Pancreas (tissue), 10 donors: ENCODE measurements around the gene GALNT15. TPM values are rescaled to one million over a fixed set of nuclear protein-coding genes. Genes with fewer than 3 reads are reported as not detected.

Experiments used
- ATAC-seq, 4 donors: fragments of 200-7000 bp; cut with Tn5 transposase; one replicate each; pipeline versions ENCODE4 v1.8.0 to v1.9.1; 2020; ENCODE audit warnings: mild to moderate bottlenecking in 4 of 4, moderate library complexity in 4 of 4
- DNase-seq, 6 donors: peaks; one replicate each; pipeline ENCODE4 v3.0.0-alpha.2; 2020
- FAIRE-seq: peaks from 2 replicates; lab custom pipeline; 2012; peaks lifted over from hg19 to GRCh38; lab: Jason Lieb, UNC
- H3K27ac ChIP-seq, 4 donors: fragments of 200-600 bp; sonication (generic); 1 replicate in 3 of 4; 2 replicates in 1 of 4; pipeline versions ENCODE4 v1.5.0 to v1.8.0; 2020
- H3K27me3 ChIP-seq, 4 donors: fragments of 200-600 bp; one replicate each; pipeline ENCODE4 v1.8.0; 2021
- H3K36me3 ChIP-seq, 3 donors: fragments of 200-600 bp; sonication (generic) in 1 of 3; one replicate each; pipeline versions ENCODE4 v1.5.0 to v1.8.0; 2020 to 2021
- H3K4me1 ChIP-seq, 3 donors: fragments of 200-600 bp; one replicate each; pipeline ENCODE4 v1.8.0; 2021
- H3K4me3 ChIP-seq, 4 donors: fragments of 200-600 bp; sonication (generic) in 2 of 4; one replicate each; pipeline versions ENCODE4 v1.5.0 to v1.8.0; 2020 to 2021
- H3K9me3 ChIP-seq, 4 donors: fragments of 200-600 bp; one replicate each; pipeline ENCODE4 v1.8.0; 2021
- CTCF ChIP-seq, 4 donors: fragments of 200-600 bp; sonication (generic) in 3 of 4; IDR thresholded peaks; one replicate each; pipeline versions ENCODE4 v1.5.0 to v1.8.0; 2021; ENCODE audit warnings: antibody characterized with exemption in 4 of 4
- WGBS, 2 donors: extraction: QIAGEN DNeasy Blood & Tissue Kit; methylation state at CpG; one replicate each; pipeline ENCODE4 v1.1.7; 2013; 5-methylcytosine and 5-hydroxymethylcytosine counted together
- intact Hi-C, 3 donors: fragments of 100-400 bp; cut with DNase I; formaldehyde crosslinking; loops; one replicate each; pipeline versions ENCODE4 v1.11.1 to v1.14.2; 2022
- polyA plus RNA-seq, 2 donors: library from polyadenylated mRNA; stranded (reverse); fragments of 200-250 nt; gene quantifications; one replicate each; pipeline ENCODE4 v1.2.3, GENCODE V29; 2013
- total RNA-seq, 6 donors: library from RNA; stranded (reverse); fragmentation: NEBNext Ultra II Directional in 4 of 6; extraction: Animal tissue kit (Norgen Biotek cat#: 25700) in 4 of 6; gene quantifications; one replicate each; pipeline versions ENCODE4 v1.2.1 to v1.2.4, GENCODE V29; 2021 to 2023
- donor health status: healthy with polysubstance abuse.
- donor health status: DM: no; HTN: no; CAD: no; lungs with moderate emphysema.
- donor health status: DM: no; HTN: no; CAD: no.
- donor health status: control.
- donor health status: control.
- donor health status: Bipolar disorder and iron deficiency.
- donor health status: DM: yes; HTN: yes; CAD: no.
- donor health status: DM: no; HTN: no; CAD: no.
- donor health status: DM: no; HTN: no; CAD: no.
- donor health status: DM: yes; HTN: yes; CAD: no.

The GALNT15 gene
- total and polyA plus RNA-seq, 8 donors = 0.78 to 5.6 (median 2.6) TPM

DNA sequence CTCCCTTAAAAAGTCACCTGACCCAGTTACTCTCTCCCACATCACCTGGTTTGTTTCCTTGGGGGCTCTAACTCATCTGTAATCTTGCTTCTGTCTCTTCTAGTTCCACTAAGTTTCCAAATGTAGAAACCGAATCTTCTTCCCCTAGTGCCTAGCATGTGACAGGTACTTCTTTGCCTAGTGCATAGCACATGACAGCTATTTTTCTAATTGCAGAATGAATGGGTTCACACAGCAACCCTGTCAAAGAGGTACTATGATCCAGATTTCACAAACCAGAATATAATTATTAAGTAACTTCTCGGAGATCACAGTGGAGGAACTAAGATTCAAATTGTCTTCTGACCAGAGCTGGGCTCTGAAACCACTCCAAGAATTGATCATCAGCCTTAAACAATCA is 82.8 kb downstream of the GALNT15 start:
- Histone ChIP-seq H3K4me1 (peaks cover 0 to 6% (median 2%) of the 10 kb centered on the region in 3 donors), H3K27ac (no peak overlapping the region), H3K4me3 (no peak overlapping the region), H3K9me3 (no peaks in the 10 kb centered on the region), H3K27me3 (no peaks in the 10 kb centered on the region), H3K36me3 (peaks cover 0 to 15% (median 0%) of the 10 kb centered on the region in 3 donors)
- intact Hi-C loops = no loop called here
- no peak for ATAC-seq
- no peak for FAIRE-seq
- whole genome bisulfite sequencing, 2 donors = 79 to 92% methylated on average over 2 of the region's 2 CpGs
- no peak for DNase-seq
- no peak for TF ChIP-seq CTCF (IDR thresholded peaks at IDR 0.05)

DNA sequence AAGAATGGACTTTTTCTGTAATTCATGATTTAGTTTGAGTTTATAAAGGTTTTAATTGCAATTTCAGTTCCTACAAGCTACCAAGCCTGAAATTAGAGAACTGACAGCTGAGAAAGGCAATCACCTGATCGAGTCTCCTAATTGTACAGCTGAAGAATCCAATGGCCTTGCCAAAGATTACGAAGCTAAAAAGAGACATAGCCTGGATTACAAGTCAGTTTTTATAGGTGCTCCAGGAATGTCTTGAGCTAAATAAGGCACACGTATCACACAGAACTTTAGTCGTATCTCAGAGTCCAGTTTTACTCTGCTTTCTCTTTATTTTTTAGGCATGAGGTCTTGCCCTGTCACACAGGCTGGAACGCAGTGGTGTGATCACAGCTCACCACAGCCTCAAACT is 83.7 kb downstream of the GALNT15 start:
- H3K36me3 ChIP-seq = peaks cover 0 to 15% (median 0%) of the 10 kb centered on the region in 3 donors
- no peaks in the 10 kb centered on the region for H3K9me3 ChIP-seq
- ATAC-seq (no peak), FAIRE-seq (no peak), DNase-seq (no peak)
- intact Hi-C loops = no loop called here
- TF ChIP-seq CTCF (IDR thresholded peaks at IDR 0.05) = no peak
- no peaks in the 10 kb centered on the region for H3K4me1 ChIP-seq
- no peak overlapping the region for H3K27ac ChIP-seq
- no peak overlapping the region for H3K4me3 ChIP-seq
- WGBS, 2 donors = 66 to 82% methylated on average over 5 of the region's 5 CpGs
- H3K27me3 ChIP-seq = no peaks in the 10 kb centered on the region

DNA sequence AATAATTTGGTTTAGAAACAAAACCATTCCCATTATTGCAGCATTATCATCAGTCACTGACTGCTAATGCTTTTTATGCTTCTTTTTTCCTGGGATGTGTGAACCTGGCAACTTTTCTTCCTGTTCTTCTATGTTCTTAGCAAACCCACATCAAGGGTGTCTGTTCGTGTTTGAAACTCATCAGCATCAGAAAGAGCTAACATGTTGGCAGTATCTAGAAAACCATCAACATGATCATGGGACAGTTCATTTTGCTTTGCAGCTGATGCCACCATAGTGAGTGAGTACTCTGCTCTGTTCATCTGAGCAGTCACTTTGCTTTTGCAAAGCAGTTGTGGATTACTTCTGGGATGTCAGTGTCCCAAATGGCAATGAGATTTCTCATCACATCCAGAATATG is 84.4 kb downstream of the GALNT15 start:
- no peaks in the 10 kb centered on the region for H3K27me3 ChIP-seq
- H3K9me3 ChIP-seq = no peaks in the 10 kb centered on the region
- 74 to 84% methylated on average over 1 of the region's 1 CpG for WGBS, 2 donors
- peaks cover 0 to 6% (median 0%) of the 10 kb centered on the region in 3 donors for H3K4me1 ChIP-seq
- DNase-seq (no peak), ATAC-seq (no peak), FAIRE-seq (no peak)
- no peak for TF ChIP-seq CTCF (IDR thresholded peaks at IDR 0.05)
- no peak overlapping the region for H3K4me3 ChIP-seq
- intact Hi-C loops = no loop called here
- H3K36me3 ChIP-seq = peaks cover 0 to 15% (median 0%) of the 10 kb centered on the region in 3 donors
- H3K27ac ChIP-seq = no peak overlapping the region

- whole genome bisulfite sequencing, 2 donors = 79 to 93% methylated on average over 1 of the region's 1 CpG
- intact Hi-C loops = no loop called here
- no peak for FAIRE-seq
- Histone ChIP-seq H3K27me3 (no peaks in the 10 kb centered on the region), H3K4me1 (peaks cover 0 to 7% (median 0%) of the 10 kb centered on the region in 3 donors), H3K9me3 (no peaks in the 10 kb centered on the region), H3K36me3 (peaks cover 0 to 15% (median 0%) of the 10 kb centered on the region in 3 donors), H3K27ac (no peak overlapping the region), H3K4me3 (no peak overlapping the region)
- ATAC-seq = no peak
- TF ChIP-seq CTCF (IDR thresholded peaks at IDR 0.05) = no peak
- no peak for DNase-seq
These were observed 85.6 kb downstream of the GALNT15 start for GRCh38 chr3:16260046-16260445.

- H3K9me3 ChIP-seq = no peaks in the 10 kb centered on the region
- peaks cover 0 to 15% (median 0%) of the 10 kb centered on the region in 3 donors for H3K36me3 ChIP-seq
- WGBS, 2 donors = 67 to 78% methylated on average over 4 of the region's 4 CpGs
- DNase-seq (no peak), FAIRE-seq (no peak), ATAC-seq (no peak)
- H3K27me3 ChIP-seq = no peaks in the 10 kb centered on the region
- H3K4me1 ChIP-seq = peaks cover 5 to 25% (median 7%) of the 10 kb centered on the region in 3 donors
- H3K4me3 ChIP-seq = no peak overlapping the region
- intact Hi-C loops = no loop called here
- no peak overlapping the region for H3K27ac ChIP-seq
- no peak for TF ChIP-seq CTCF (IDR thresholded peaks at IDR 0.05)
These were observed 87.7 kb downstream of the GALNT15 start for GRCh38 chr3:16262174-16262573.
